PFSK-1 (cell line): ENCODE measurements around the gene IL24.

ENCODE experiments used
- FOXP2 ChIP-seq: optimal IDR thresholded peaks from 2 replicates; pipeline ENCODE3; 2011; ENCODE audit warnings: borderline replicate concordance, control low read depth, inconsistent platforms; ENCODE audit not compliant: insufficient read depth; ENCODE audit errors: extremely low read length, extremely low read depth
- POLR2AphosphoS5 ChIP-seq: IDR thresholded peaks from 2 replicates; pipeline ENCODE4 v1.6.1; 2012; ENCODE audit warnings: low read depth, mild to moderate bottlenecking, control low read depth, low read length, moderate library complexity
- SIN3A ChIP-seq: IDR thresholded peaks from 2 replicates; pipeline ENCODE4 v1.6.1; 2012; ENCODE audit warnings: mild to moderate bottlenecking, low read length, moderate library complexity, borderline replicate concordance; ENCODE audit not compliant: insufficient read depth

DNA sequence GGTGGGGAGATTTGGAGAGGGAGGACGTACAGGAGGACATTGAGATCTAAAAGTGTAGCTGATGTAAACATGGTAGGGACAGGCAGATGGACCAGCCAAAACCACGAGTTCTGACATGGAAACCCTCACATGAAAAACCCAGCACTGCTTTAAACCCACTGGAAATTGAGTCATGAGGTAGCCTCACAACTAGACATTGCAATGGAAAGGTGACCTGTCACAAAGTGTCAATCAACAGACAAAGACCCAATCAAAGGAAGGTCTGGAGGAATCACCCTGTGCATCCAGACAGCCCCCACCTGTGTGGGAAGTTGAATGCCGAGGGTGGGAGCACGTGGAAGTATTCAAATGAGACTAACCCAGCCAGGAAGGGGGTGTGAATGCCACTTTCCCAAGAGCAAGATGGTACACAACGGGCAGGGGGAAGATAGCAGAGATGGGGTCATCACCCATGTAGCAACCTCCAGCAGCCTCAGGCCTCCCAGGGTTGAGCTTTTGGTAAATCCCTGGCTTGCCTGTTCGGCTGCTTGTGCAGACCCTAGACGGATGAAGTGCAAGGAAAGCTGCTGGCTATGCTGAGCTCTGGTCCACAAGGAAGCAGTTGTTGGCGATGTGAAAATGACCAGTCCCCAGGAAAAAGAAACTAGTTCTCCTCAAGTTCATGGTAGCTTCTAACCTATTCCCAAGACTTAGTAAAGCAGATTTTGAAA lies 18.9 kb downstream of the IL24 start:
- TF ChIP-seq FOXP2: no peak
- no peak for TF ChIP-seq POLR2AphosphoS5
- TF ChIP-seq SIN3A: no peak
